Activated B cell treated with CpG ODN at 0.5 μM for 24 hours (primary cell): ENCODE results near the gene RAC2. TPM values are rescaled to one million over a fixed set of nuclear protein-coding genes. Genes with fewer than 3 reads are reported as not detected.
A peak's percentile ranks its signal among the peaks of the same experiment; 100 is the strongest.
"Not testable (repeated sequence)": the region's sequence is repeated elsewhere in the genome, so short reads cannot be mapped to it uniquely, and the experiment has no call there.

Source experiments
- ATAC-seq: fragments of 200-7000 bp; cut with Tn5 transposase; one replicate; pipeline ENCODE4 v1.10.0; 2021; ENCODE audit warnings: low read depth, mild to moderate bottlenecking, moderate library complexity
- CTCF ChIA-PET: fragments of 350-600 bp; sonication (Branson Sonifier 250); formaldehyde crosslinking; loops from one replicate; lab custom pipeline; 2021; ENCODE audit warnings: antibody characterized with exemption; lab: Charles Lee
- POLR2A ChIA-PET: fragments of 350-600 bp; sonication (Branson Sonifier 250); formaldehyde crosslinking; loops from one replicate; lab custom pipeline; 2021; ENCODE audit warnings: antibody characterized with exemption; lab: Charles Lee
- DNase-seq: peaks from one replicate; pipeline ENCODE4 v3.0.0; 2022
- H3K27ac Mint-ChIP-seq: one replicate; pipeline ENCODE4 v1.8.0; 2020; ENCODE audit warnings: mixed read lengths
- H3K27me3 Mint-ChIP-seq: one replicate; pipeline ENCODE4 v1.8.0; 2021; ENCODE audit warnings: mixed read lengths
- H3K36me3 Mint-ChIP-seq: one replicate; pipeline ENCODE4 v1.8.0; 2021; ENCODE audit warnings: low read depth, mixed read lengths
- H3K4me1 Mint-ChIP-seq: one replicate; pipeline ENCODE4 v1.8.0; 2021; ENCODE audit warnings: mixed read lengths
- H3K4me3 Mint-ChIP-seq: one replicate; pipeline ENCODE4 v1.8.0; 2020; ENCODE audit warnings: mild to moderate bottlenecking, mixed read lengths
- H3K9me3 Mint-ChIP-seq: one replicate; pipeline ENCODE4 v1.8.0; 2020; ENCODE audit warnings: mixed read lengths
- CTCF ChIP-seq: fragments of 200-600 bp; IDR thresholded peaks from one replicate; pipeline ENCODE4 v1.8.0; 2022; ENCODE audit warnings: antibody characterized with exemption, mild to moderate bottlenecking
- intact Hi-C: fragments of 100-400 bp; cut with micrococcal nuclease; formaldehyde crosslinking; loops from one replicate; pipeline ENCODE4 v1.15.1; 2024
- total RNA-seq: library from RNA; stranded (reverse); gene quantifications from 2 replicates; pipeline ENCODE4 v1.2.3, GENCODE V29; 2022

RAC2 gene
- total RNA-seq, 1 donor from 2014 or later, result 557 TPM

GRCh38 chr22:37234736-37235711 lies 9.0 kb downstream of the RAC2 start:
- peak overlapping the region; percentile 93 for H3K27ac Mint-ChIP-seq
- ChIA-PET POLR2A (interaction anchor here (0.7 to 7.5 kb wide), 2 partner anchors 6 to 9 kb away, joined by 3 to 301 read pairs; partner anchors contain the start of gene RAC2), CTCF (interaction anchor here (0.9 to 1.0 kb wide), 2 partner anchors 24 to 26 kb away, joined by 3 to 4 read pairs; no protein-coding TSS in a partner anchor)
- H3K9me3 Mint-ChIP-seq, result no peaks in the 10 kb centered on the region
- ATAC-seq, result no peak
- DNase-seq, result no peak
- no peaks in the 10 kb centered on the region for H3K27me3 Mint-ChIP-seq
- H3K4me1 Mint-ChIP-seq, result peaks cover 98% of the 10 kb centered on the region
- no peak for TF ChIP-seq CTCF
- H3K36me3 Mint-ChIP-seq, result peaks cover 93% of the 10 kb centered on the region
- intact Hi-C loops, result no loop called here
- peak overlapping the region; percentile 60 for H3K4me3 Mint-ChIP-seq

GRCh38 chr22:37233751-37234631 lies 10.1 kb downstream of the RAC2 start:
- intact Hi-C loops, result no loop called here
- no peaks in the 10 kb centered on the region for H3K27me3 Mint-ChIP-seq
- no peaks in the 10 kb centered on the region for H3K9me3 Mint-ChIP-seq
- H3K27ac Mint-ChIP-seq, result peak overlapping the region; percentile 93
- no peak overlapping the region for H3K4me3 Mint-ChIP-seq
- ChIA-PET CTCF (interaction anchor here (0.9 kb wide), 1 partner anchor 25 kb away, joined by 4 read pairs; no protein-coding TSS in a partner anchor), POLR2A (interaction anchor here (7.5 kb wide), 1 partner anchor 7 kb away, joined by 301 read pairs; the partner anchor contains the start of gene RAC2)
- ATAC-seq (no peak), DNase-seq (no peak)
- peaks cover 90% of the 10 kb centered on the region for H3K36me3 Mint-ChIP-seq
- TF ChIP-seq CTCF, result no peak
- H3K4me1 Mint-ChIP-seq, result peaks cover 98% of the 10 kb centered on the region

GRCh38 chr22:37233371-37233750 lies 10.7 kb downstream of the RAC2 start:
- H3K4me1 Mint-ChIP-seq, result peaks cover 98% of the 10 kb centered on the region
- peak overlapping the region; percentile 50 for H3K27ac Mint-ChIP-seq
- H3K4me3 Mint-ChIP-seq, intact Hi-C loops, H3K27me3 Mint-ChIP-seq, H3K9me3 Mint-ChIP-seq, ATAC-seq, DNase-seq, CTCF ChIA-PET: not testable (repeated sequence)
- POLR2A ChIA-PET, result interaction anchor here (7.5 kb wide), 1 partner anchor 8 kb away, joined by 301 read pairs; the partner anchor contains the start of gene RAC2
- H3K36me3 Mint-ChIP-seq, result peaks cover 90% of the 10 kb centered on the region

- no peak for TF ChIP-seq CTCF
- Mint-ChIP-seq H3K27ac (peak overlapping the region; percentile 99), H3K27me3 (no peaks in the 10 kb centered on the region), H3K36me3 (peaks cover 82% of the 10 kb centered on the region), H3K4me1 (peaks cover 97% of the 10 kb centered on the region), H3K9me3 (no peaks in the 10 kb centered on the region), H3K4me3 (no peak overlapping the region)
- ATAC-seq (no peak), DNase-seq (peak; percentile 14)
- intact Hi-C loops, result no loop called here
- ChIA-PET POLR2A (interaction anchor here (7.5 kb wide), 1 partner anchor 9 kb away, joined by 301 read pairs; the partner anchor contains the start of gene RAC2), CTCF (interaction anchor here (4.5 to 4.7 kb wide), 2 partner anchors 10 to 27 kb away, joined by 46 to 56 read pairs; partner anchors contain the start of gene RAC2)
Measured at GRCh38 chr22:37232140-37232998, 11.7 kb downstream of the RAC2 start.
